WTC11 (cell line): Measurements from ENCODE around the gene ZNF229. TPM values are rescaled to one million over a fixed set of nuclear protein-coding genes. Genes with fewer than 3 reads are reported as not detected.
A peak's percentile ranks its signal among the peaks of the same experiment; 100 is the strongest.

Experiments
- ATAC-seq: fragments of 200-7000 bp; cut with Tn5 transposase; 2 replicates; pipeline ENCODE4 v1.10.0; 2021; ENCODE audit warnings: mild to moderate bottlenecking, moderate library complexity
- Bru-seq: library from RNA; stranded (reverse); fragments of 400-500 nt; gene quantifications from one replicate; lab custom pipeline; 2021; lab: Mats Ljungman, UMichigan
- CTCF ChIA-PET: fragments of 300-600 bp; sonication (Branson Sonifier 250); formaldehyde crosslinking; loops from one replicate; lab custom pipeline; 2021; ENCODE audit warnings: antibody characterized with exemption; lab: Charles Lee
- POLR2A ChIA-PET: fragments of 350-600 bp; sonication (Branson Sonifier 250); formaldehyde crosslinking; loops from one replicate; lab custom pipeline; 2021; ENCODE audit warnings: antibody characterized with exemption; lab: Charles Lee
- DNase-seq: peaks from one replicate; pipeline ENCODE4 v3.0.0; 2021; ENCODE audit warnings: low spot score
- H3K27ac Mint-ChIP-seq: 2 replicates; pipeline ENCODE4 v1.8.0; 2021; ENCODE audit warnings: mixed read lengths
- H3K27me3 Mint-ChIP-seq: 2 replicates; pipeline ENCODE4 v1.8.0; 2021; ENCODE audit warnings: low read depth, mild to moderate bottlenecking, moderate library complexity, mixed read lengths
- H3K36me3 Mint-ChIP-seq: 2 replicates; pipeline ENCODE4 v1.8.0; 2021; ENCODE audit warnings: mixed read lengths
- H3K4me1 Mint-ChIP-seq: 2 replicates; pipeline ENCODE4 v1.8.0; 2022; ENCODE audit warnings: mixed read lengths
- H3K4me3 Mint-ChIP-seq: 2 replicates; pipeline ENCODE4 v1.8.0; 2021; ENCODE audit warnings: mild to moderate bottlenecking, moderate library complexity, mixed read lengths
- H3K9me3 Mint-ChIP-seq: 2 replicates; pipeline ENCODE4 v1.8.0; 2021; ENCODE audit warnings: mixed read lengths
- AFF4 ChIP-seq: sonication (generic); formaldehyde crosslinking; IDR thresholded peaks from 2 replicates; pipeline ENCODE4 v1.8.1; 2023; ENCODE audit warnings: mild to moderate bottlenecking, missing genetic modification reagents, borderline replicate concordance
- ATF2 ChIP-seq: sonication (generic); formaldehyde crosslinking; IDR thresholded peaks from 2 replicates; pipeline ENCODE4 v1.8.1; 2022; ENCODE audit warnings: low read depth, missing genetic modification reagents, borderline replicate concordance
- CDX4 ChIP-seq: fragments of 250-450 bp; sonication (Bioruptor Pico); IDR thresholded peaks from 2 replicates; pipeline ENCODE4 v1.9.0; 2021; ENCODE audit warnings: moderate library complexity, mild to moderate bottlenecking, inconsistent platforms, borderline replicate concordance
- E2F5 ChIP-seq: sonication (generic); formaldehyde crosslinking; IDR thresholded peaks from 2 replicates; pipeline ENCODE4 v1.8.1; 2022; ENCODE audit warnings: mild to moderate bottlenecking, moderate library complexity, missing genetic modification reagents
- ELF4 ChIP-seq: sonication (generic); formaldehyde crosslinking; IDR thresholded peaks from 2 replicates; pipeline ENCODE4 v1.8.1; 2022; ENCODE audit warnings: low read depth, mild to moderate bottlenecking, moderate library complexity, missing genetic modification reagents
- FOXK1 ChIP-seq: sonication (generic); formaldehyde crosslinking; IDR thresholded peaks from 2 replicates; pipeline ENCODE4 v1.8.0; 2022; ENCODE audit warnings: mild to moderate bottlenecking, moderate library complexity, missing genetic modification reagents
- KAT7 ChIP-seq: sonication (generic); formaldehyde crosslinking; IDR thresholded peaks from 2 replicates; pipeline ENCODE4 v1.8.1; 2023; ENCODE audit warnings: missing genetic modification reagents, mild to moderate bottlenecking, borderline replicate concordance
- MAX ChIP-seq: sonication (generic); formaldehyde crosslinking; IDR thresholded peaks from 2 replicates; pipeline ENCODE4 v1.8.0; 2022; ENCODE audit warnings: mild to moderate bottlenecking, missing genetic modification reagents
- MLX ChIP-seq: sonication (generic); formaldehyde crosslinking; IDR thresholded peaks from 2 replicates; pipeline ENCODE4 v1.8.1; 2023; ENCODE audit warnings: mild to moderate bottlenecking, missing genetic modification reagents, moderate library complexity
- NFE2L1 ChIP-seq: sonication (generic); formaldehyde crosslinking; IDR thresholded peaks from 2 replicates; pipeline ENCODE4 v1.8.1; 2023; ENCODE audit warnings: missing genetic modification reagents
- OVOL2 ChIP-seq: fragments of 250-450 bp; sonication (Bioruptor Pico); IDR thresholded peaks from 2 replicates; pipeline ENCODE4 v1.9.0; 2021; ENCODE audit warnings: mild to moderate bottlenecking, borderline replicate concordance
- SMAD4 ChIP-seq: sonication (generic); formaldehyde crosslinking; IDR thresholded peaks from 2 replicates; pipeline ENCODE4 v1.8.0; 2022; ENCODE audit warnings: mild to moderate bottlenecking, missing genetic modification reagents
- SP1 ChIP-seq: sonication (generic); formaldehyde crosslinking; conservative IDR thresholded peaks from 2 replicates; pipeline ENCODE4 v1.8.1; 2022; ENCODE audit warnings: missing genetic modification reagents
- TEAD1 ChIP-seq: sonication (generic); formaldehyde crosslinking; IDR thresholded peaks from 2 replicates; pipeline ENCODE4 v1.8.0; 2022; ENCODE audit warnings: mild to moderate bottlenecking, missing genetic modification reagents
- ZBTB21 ChIP-seq: sonication (generic); formaldehyde crosslinking; IDR thresholded peaks from 2 replicates; pipeline ENCODE4 v1.8.1; 2023; ENCODE audit warnings: mild to moderate bottlenecking, missing genetic modification reagents, borderline replicate concordance
- ZNF121 ChIP-seq: sonication (generic); formaldehyde crosslinking; IDR thresholded peaks from 2 replicates; pipeline ENCODE4 v1.8.0; 2023; ENCODE audit warnings: missing genetic modification reagents
- ZNF416 ChIP-seq: fragments of 250-450 bp; sonication (Bioruptor Pico); IDR thresholded peaks from 2 replicates; pipeline ENCODE4 v1.9.0; 2021; ENCODE audit warnings: mild to moderate bottlenecking, inconsistent platforms
- ZNF512 ChIP-seq: sonication (generic); formaldehyde crosslinking; IDR thresholded peaks from 2 replicates; pipeline ENCODE4 v1.8.1; 2022; ENCODE audit warnings: missing genetic modification reagents, borderline replicate concordance
- ZNF671 ChIP-seq: fragments of 250-450 bp; sonication (Bioruptor Pico); IDR thresholded peaks from 2 replicates; pipeline ENCODE4 v1.8.0; 2021; ENCODE audit warnings: mild to moderate bottlenecking
- long read RNA-seq, 3 experiments: library from RNA in 1 of 3; library from capped mRNA in 1 of 3; library from polyadenylated mRNA in 1 of 3; unstranded in 2 of 3; stranded (forward) in 1 of 3; transcript quantifications; one replicate each; pipeline ENCODE4 v2.0.0, GENCODE V29; 2021
- total RNA-seq: library from RNA; stranded (reverse); gene quantifications from 3 replicates; pipeline ENCODE4 v1.2.3, GENCODE V29; 2021

ZNF229 gene
- total RNA-seq (1.8 to 2.4 TPM (median 2.2 TPM) in 3 replicates), Bru-seq, nascent RNA (percentile 47 among the genes with signal in this experiment)
- long read RNA-seq, experiment 1, full-length matches to known transcripts = 3 of 8 reads
- long read RNA-seq, experiment 1, partial matches to known transcripts = 1 of 8 reads
- long read RNA-seq, experiment 1, other reads (novel, unspliced or antisense) = 4 of 8 reads
- long read RNA-seq, experiment 2 = 0 reads
- long read RNA-seq, experiment 3 = 0 reads

- peaks cover 70% of the 10 kb centered on the region for H3K36me3 Mint-ChIP-seq
- DNase-seq = peak; percentile 77
- POLR2A ChIA-PET = no interaction called here
- peaks cover 26% of the 10 kb centered on the region for H3K27me3 Mint-ChIP-seq
- H3K4me3 Mint-ChIP-seq = peak within 1 kb of the TSS; percentile 86
- H3K27ac Mint-ChIP-seq = no peak within 1 kb of the TSS
- TF ChIP-seq NFE2L1 (CRISPR knock-in tag) (no peak), SMAD4 (CRISPR knock-in tag) (no peak), SP1 (CRISPR knock-in tag) (peak; percentile 25; the same call in 1 of the 2 replicates), ZNF512 (CRISPR knock-in tag) (no peak)
- no peaks in the 10 kb centered on the region for H3K4me1 Mint-ChIP-seq
- peak; percentile 98 for ATAC-seq
- CTCF ChIA-PET = no interaction called here
- H3K9me3 Mint-ChIP-seq = peaks cover 90% of the 10 kb centered on the region
Observed at GRCh38 chr19:44447916-44448674, at the start of gene ZNF229. Gene ZNF229, minus strand, starts transcription at chr19:44448472. Its CDS starts 5,625 bp downstream, at chr19:44442847.

GRCh38 chr19:44496711-44497110 is 48.4 kb upstream of the ZNF229 start:
- ChIA-PET POLR2A (no interaction called here), CTCF (no interaction called here)
- TF ChIP-seq ZBTB21 (CRISPR knock-in tag) = no peak
- no peak for TF ChIP-seq FOXK1
- no peak for TF ChIP-seq ZNF416 (CRISPR knock-in tag)
- TF ChIP-seq ZNF121 (CRISPR knock-in tag) = no peak
- TF ChIP-seq KAT7 = no peak
- no peak for TF ChIP-seq ELF4
- no peak for TF ChIP-seq MLX (CRISPR knock-in tag)
- TF ChIP-seq TEAD1 (CRISPR knock-in tag) = no peak
- TF ChIP-seq OVOL2 = no peak
- no peak for TF ChIP-seq E2F5 (CRISPR knock-in tag)
- TF ChIP-seq AFF4 (CRISPR knock-in tag) = no peak
- no peak for TF ChIP-seq ZNF671 (CRISPR knock-in tag)
- TF ChIP-seq CDX4 (CRISPR knock-in tag) = no peak
- no peak for TF ChIP-seq ATF2 (CRISPR knock-in tag)
- TF ChIP-seq MAX = no peak
- Mint-ChIP-seq H3K4me3 (no peak overlapping the region), H3K27ac (no peak overlapping the region), H3K27me3 (peaks cover 2% of the 10 kb centered on the region; the same call in 1 of the 2 replicates), H3K4me1 (peaks cover 12% of the 10 kb centered on the region), H3K9me3 (peaks cover 71% of the 10 kb centered on the region), H3K36me3 (peaks cover 75% of the 10 kb centered on the region)
- no peak for DNase-seq
- ATAC-seq = no peak
